Spinal cord (tissue), 10 donors: ENCODE results near the gene RIMBP2. TPM values are rescaled to one million over a fixed set of nuclear protein-coding genes. Genes with fewer than 3 reads are reported as not detected.

Experiments
- DNase-seq, 6 donors: peaks; one replicate each; pipeline versions ENCODE4 v3.0.0 to v3.0.0-alpha.2; 2013 to 2015; ENCODE audit warnings: low spot score in 6 of 6, low read depth in 4 of 6
- H3K27ac ChIP-seq: one replicate; pipeline ENCODE4 v1.5.1; 2013; ENCODE audit warnings: low read depth, low read length, control low read depth
- H3K27me3 ChIP-seq: one replicate; pipeline ENCODE4 v1.6.1; 2013; ENCODE audit warnings: low read length; ENCODE audit not compliant: control insufficient read depth, insufficient read depth
- H3K36me3 ChIP-seq: one replicate; pipeline ENCODE4 v1.6.1; 2013; ENCODE audit warnings: low read length; ENCODE audit not compliant: control insufficient read depth, insufficient read depth
- H3K4me1 ChIP-seq: one replicate; pipeline ENCODE4 v1.6.1; 2013; ENCODE audit warnings: low read length; ENCODE audit not compliant: control insufficient read depth, insufficient read depth
- H3K4me3 ChIP-seq: one replicate; pipeline ENCODE4 v1.5.1; 2013; ENCODE audit warnings: low read depth, low read length, control low read depth
- H3K9me3 ChIP-seq: one replicate; pipeline ENCODE4 v1.6.1; 2013; ENCODE audit warnings: low read length; ENCODE audit not compliant: control insufficient read depth, insufficient read depth
- WGBS: methylation state at CpG from one replicate; pipeline ENCODE4 v1.1.5; 2013; ENCODE audit warnings: missing lambda C conversion rate; ENCODE audit not compliant: insufficient coverage; 5-methylcytosine and 5-hydroxymethylcytosine counted together
- polyA plus RNA-seq, 2 donors: library from polyadenylated mRNA; unstranded; fragments of 120-200 nt; gene quantifications; one replicate each; pipeline ENCODE4 v1.2.1, GENCODE V29; 2013; ENCODE audit not compliant: insufficient read length in 2 of 2
- total RNA-seq, 2 donors: library from RNA; depleted of rRNA in 1 of 2; stranded (reverse); fragments of 120-200 nt in 1 of 2; fragments of >200 nt in 1 of 2; gene quantifications; one replicate each; pipeline versions ENCODE4 v1.2.3 to v1.2.4, GENCODE V29; 2013 to 2014
- donor health status: healthy.

RIMBP2 gene
- total and polyA plus RNA-seq, 4 donors = 11.4 to 37.3 (median 27.5) TPM

DNA sequence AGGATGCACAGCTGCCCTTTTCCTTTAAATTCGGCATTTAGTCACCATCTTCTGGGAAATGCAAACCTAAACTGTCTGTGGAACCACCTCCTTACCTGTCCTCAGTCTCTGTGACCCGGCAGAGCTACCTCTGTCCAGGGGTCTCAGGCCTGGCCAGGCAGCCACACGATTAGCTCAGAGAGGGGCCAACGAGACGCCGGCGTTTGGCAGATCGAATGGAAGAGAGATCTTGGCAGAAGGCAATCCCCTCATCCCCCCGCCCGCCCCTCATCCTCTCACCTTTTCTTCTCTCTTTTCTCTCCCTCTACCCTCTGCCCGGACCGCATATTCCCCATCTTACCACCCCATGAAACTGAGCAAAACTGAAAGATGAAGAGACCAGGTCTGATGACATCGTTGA, 277.4 kb downstream of the RIMBP2 start:
- 81% methylated on average over 9 of the region's 13 CpGs for WGBS
- no peaks in the 10 kb centered on the region for H3K9me3 ChIP-seq

DNA sequence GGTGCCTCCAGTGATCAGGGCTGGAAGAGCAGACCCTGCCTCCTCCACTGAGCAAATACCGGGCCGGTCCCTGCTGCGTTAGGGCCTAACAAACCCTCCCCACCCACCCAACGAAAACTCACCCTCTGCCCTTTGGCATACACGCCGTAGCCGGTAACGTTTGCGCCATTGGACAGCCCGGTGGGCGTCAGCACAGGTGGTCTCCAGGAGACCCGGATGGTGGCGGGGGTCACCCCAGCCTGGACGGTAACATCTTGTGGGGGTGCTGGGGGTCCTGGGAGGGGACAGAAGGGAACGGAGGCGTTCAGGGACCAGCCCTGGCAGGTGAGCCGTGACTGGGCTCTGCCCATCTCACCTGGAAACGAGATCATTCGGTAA, 277.9 kb downstream of the RIMBP2 start:
- no peak for DNase-seq
- Histone ChIP-seq H3K9me3 (no peaks in the 10 kb centered on the region), H3K27ac (no peak overlapping the region), H3K4me3 (no peak overlapping the region), H3K36me3 (peaks cover 84% of the 10 kb centered on the region), H3K4me1 (no peaks in the 10 kb centered on the region), H3K27me3 (no peaks in the 10 kb centered on the region)
- 100% methylated on average over 12 of the region's 19 CpGs for WGBS

More for the DNA sequence above, 277.4 kb downstream of the RIMBP2 start:
- Histone ChIP-seq H3K4me1 (no peaks in the 10 kb centered on the region), H3K27me3 (no peaks in the 10 kb centered on the region), H3K36me3 (peaks cover 82% of the 10 kb centered on the region), H3K4me3 (no peak overlapping the region), H3K27ac (no peak overlapping the region)
- DNase-seq = no peak

DNA sequence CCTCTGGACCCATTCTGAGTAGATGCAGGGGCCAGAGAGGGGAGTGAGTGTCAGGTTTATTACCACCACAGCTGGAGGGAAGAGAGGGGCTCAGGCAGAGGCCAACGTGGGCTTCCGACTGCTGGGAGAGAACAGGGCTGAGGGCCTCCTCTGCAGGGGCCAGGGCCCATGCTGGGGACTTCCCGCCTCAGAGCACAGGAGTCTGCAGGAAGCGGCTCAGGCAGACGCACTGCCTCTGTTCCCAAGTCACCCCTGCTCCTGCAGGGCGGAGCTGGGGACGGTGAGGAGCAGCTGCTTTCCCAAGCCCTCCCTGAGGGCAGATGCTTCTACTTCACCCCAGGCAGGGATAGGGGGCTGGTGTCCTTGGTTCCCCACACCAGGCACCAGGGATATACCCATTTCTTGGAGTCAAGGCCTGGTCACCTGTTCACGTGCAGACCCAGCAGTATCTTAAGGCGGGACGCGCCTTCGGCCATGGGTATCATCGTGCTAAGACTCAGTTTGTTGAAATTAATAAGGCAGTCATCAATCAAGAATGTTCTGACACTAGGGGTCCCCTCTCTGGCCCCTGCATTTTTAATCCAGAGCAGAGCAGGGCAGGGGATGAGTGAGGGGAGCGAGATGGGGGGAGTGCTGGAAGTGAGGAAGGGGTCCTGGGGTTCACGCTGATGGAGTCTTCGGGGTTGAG, 278.4 kb downstream of the RIMBP2 start:
- no peaks in the 10 kb centered on the region for H3K9me3 ChIP-seq
- WGBS = 88% methylated on average over 12 of the region's 16 CpGs
- H3K4me1 ChIP-seq = no peaks in the 10 kb centered on the region
- peaks cover 86% of the 10 kb centered on the region for H3K36me3 ChIP-seq
- DNase-seq = no peak
- H3K27ac ChIP-seq = no peak overlapping the region
- H3K27me3 ChIP-seq = no peaks in the 10 kb centered on the region
- no peak overlapping the region for H3K4me3 ChIP-seq

DNA sequence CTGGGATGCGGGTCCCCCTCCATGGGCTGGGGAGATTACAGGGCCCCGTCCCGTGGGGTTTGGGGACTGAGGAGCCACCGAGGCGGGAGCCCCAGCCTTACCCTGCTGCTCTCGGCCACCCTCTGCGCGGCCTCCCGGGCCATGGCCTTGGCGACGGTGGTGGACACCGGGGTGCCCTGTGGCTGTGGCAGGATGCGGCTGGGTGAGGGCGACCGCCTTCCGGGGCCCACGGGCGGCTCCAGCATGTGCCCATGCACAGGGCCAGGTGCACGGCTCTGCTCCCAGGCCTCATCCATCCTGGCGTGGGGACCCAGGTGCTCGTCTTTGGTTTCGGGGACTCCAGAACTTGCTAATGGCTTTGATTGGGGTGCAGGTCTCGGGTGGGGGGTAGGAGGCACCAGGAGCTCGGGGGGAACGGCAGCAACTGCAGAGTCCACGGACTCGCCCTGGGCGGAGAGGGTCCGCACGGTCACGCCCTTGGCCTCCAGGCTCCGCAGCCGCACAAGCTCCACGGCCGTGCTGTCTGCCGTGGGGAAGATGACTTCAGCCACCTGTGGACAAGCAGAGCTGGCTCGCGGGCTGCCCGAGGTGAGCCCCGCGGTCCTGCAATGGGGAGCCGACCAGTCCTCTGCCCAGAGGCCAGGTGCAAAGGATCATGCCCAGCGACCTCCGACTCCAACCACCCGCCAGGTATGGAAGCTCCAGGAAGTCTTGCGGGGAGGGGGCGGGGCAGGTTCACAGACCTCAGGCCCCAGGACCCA, 279.2 kb downstream of the RIMBP2 start:
- H3K27ac ChIP-seq = no peak overlapping the region
- WGBS = 96% methylated on average over 45 of the region's 47 CpGs
- H3K4me3 ChIP-seq = no peak overlapping the region
- H3K4me1 ChIP-seq = no peaks in the 10 kb centered on the region
- no peak for DNase-seq
- H3K27me3 ChIP-seq = no peaks in the 10 kb centered on the region
- H3K9me3 ChIP-seq = no peaks in the 10 kb centered on the region
- H3K36me3 ChIP-seq = peaks cover 82% of the 10 kb centered on the region

DNA sequence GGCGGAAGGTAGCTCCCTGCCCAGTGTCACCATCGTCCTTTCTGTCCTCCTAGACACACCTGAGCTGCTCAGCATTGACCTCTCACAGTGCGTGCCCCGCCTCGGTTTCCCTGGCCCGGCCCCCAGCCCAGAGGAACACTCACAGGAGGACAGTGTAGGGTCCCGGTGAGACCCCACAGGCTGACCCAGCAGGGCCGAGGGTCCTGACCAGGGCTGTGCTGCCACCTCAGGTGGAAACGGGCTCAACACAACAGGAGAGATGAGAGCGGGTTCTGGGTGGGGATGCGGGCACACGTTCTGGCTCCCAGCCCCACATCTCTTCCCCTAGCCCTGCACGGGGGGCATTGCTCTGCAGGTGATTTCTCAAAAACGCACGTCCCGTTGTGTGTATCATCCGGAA, 280.3 kb downstream of the RIMBP2 start:
- H3K36me3 ChIP-seq = peaks cover 73% of the 10 kb centered on the region
- 93% methylated on average over 14 of the region's 17 CpGs for WGBS
- DNase-seq = no peak

DNA sequence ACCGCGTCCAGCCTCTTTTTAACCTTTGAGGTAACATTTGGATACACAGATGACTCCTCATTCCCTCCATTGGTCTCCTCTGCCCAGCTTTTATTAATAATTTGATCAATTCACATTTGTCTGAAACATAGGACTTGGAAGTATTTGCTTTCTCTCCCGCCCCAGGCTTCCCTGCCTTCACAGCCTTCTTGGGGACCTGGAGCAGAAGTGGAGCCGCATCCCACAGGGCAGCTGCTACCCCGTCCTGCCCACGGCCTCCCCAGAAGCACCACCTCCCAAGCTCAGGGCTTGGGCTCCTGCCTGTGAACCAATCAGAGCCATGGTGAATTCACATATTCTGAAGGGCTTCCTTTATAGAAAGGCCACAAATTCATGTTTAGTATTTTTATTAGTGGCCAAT, 280.8 kb downstream of the RIMBP2 start:
- no peaks in the 10 kb centered on the region for H3K4me1 ChIP-seq
- H3K9me3 ChIP-seq = no peaks in the 10 kb centered on the region
- 72% methylated on average over 5 of the region's 6 CpGs for WGBS
- H3K4me3 ChIP-seq = no peak overlapping the region
- H3K36me3 ChIP-seq = peaks cover 68% of the 10 kb centered on the region
- no peaks in the 10 kb centered on the region for H3K27me3 ChIP-seq
- no peak overlapping the region for H3K27ac ChIP-seq
- DNase-seq = no peak

More for the DNA sequence above, 280.3 kb downstream of the RIMBP2 start:
- Histone ChIP-seq H3K27me3 (no peaks in the 10 kb centered on the region), H3K4me1 (no peaks in the 10 kb centered on the region), H3K27ac (no peak overlapping the region), H3K9me3 (no peaks in the 10 kb centered on the region), H3K4me3 (no peak overlapping the region)

DNA sequence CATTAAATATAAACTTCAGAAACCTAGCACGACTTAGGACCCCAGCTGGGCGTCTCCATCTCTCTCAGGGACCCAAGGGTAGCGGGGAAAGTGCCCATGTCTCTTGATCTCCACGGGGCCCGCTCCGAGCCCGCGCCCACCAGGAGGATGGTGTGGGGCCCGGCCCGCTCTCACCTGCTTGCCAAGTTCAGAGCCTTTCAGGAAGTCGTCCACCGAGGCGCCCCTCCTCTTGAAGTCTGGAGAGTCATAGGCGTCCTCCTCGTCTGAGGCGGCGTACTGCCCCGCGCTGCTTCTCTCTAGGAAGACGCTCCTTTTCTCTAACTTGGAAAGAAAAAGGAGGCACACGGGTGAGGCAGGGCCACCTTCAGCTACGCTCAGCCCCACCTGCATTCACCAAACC, 281.5 kb downstream of the RIMBP2 start:
- Histone ChIP-seq H3K9me3 (no peaks in the 10 kb centered on the region), H3K27ac (no peak overlapping the region), H3K36me3 (peaks cover 66% of the 10 kb centered on the region), H3K4me3 (no peak overlapping the region), H3K27me3 (no peaks in the 10 kb centered on the region), H3K4me1 (peaks cover 4% of the 10 kb centered on the region)
- WGBS = 90% methylated on average over 21 of the region's 22 CpGs
- DNase-seq = no peak

DNA sequence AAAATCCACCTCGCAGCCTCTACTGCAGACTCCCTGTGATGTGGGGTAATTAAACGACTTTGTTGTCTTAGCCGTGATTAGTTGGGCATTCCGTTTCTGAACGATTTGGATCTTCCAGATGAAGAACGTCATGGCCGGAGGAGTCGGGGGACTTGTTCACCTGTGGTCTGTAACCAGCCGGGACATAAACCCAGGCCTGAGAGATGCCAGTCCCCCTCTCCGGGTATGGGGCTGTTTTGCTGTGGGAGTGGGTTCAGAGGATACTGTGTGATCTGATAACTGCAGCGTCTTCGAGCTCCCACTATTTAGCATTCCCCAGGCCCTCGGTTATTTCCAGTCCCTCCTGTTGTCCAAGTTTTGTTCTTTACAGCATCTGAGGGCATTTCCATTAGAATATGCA, 282.3 kb downstream of the RIMBP2 start:
- Histone ChIP-seq H3K27ac (no peak overlapping the region), H3K4me1 (peaks cover 11% of the 10 kb centered on the region), H3K27me3 (no peaks in the 10 kb centered on the region), H3K4me3 (no peak overlapping the region), H3K36me3 (peaks cover 66% of the 10 kb centered on the region), H3K9me3 (no peaks in the 10 kb centered on the region)
- DNase-seq = no peak
- WGBS = 96% methylated on average over 11 of the region's 13 CpGs

DNA sequence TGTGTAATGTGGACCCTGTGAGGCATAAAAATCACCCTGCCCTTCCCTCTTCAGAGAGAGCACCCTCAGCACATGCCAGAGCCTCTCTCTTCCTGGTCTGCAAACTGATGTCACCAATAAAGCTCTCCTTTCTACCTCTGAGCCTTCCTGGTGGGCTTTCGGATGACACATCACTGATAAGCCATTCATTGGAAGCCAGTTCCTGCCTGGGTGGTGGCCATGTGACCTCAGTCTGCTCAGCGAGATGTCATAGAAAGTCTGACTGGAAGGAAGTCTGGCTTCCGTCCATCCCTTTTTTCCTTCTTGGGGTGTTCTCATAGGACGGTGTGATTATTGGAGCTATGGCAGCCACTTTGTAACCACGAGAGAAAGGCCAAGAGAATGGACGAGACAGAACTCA, 282.7 kb downstream of the RIMBP2 start:
- Histone ChIP-seq H3K9me3 (no peaks in the 10 kb centered on the region), H3K36me3 (peaks cover 64% of the 10 kb centered on the region), H3K4me1 (peaks cover 16% of the 10 kb centered on the region), H3K27ac (no peak overlapping the region), H3K4me3 (no peak overlapping the region), H3K27me3 (no peaks in the 10 kb centered on the region)
- no peak for DNase-seq
- 97% methylated on average over 4 of the region's 6 CpGs for WGBS

DNA sequence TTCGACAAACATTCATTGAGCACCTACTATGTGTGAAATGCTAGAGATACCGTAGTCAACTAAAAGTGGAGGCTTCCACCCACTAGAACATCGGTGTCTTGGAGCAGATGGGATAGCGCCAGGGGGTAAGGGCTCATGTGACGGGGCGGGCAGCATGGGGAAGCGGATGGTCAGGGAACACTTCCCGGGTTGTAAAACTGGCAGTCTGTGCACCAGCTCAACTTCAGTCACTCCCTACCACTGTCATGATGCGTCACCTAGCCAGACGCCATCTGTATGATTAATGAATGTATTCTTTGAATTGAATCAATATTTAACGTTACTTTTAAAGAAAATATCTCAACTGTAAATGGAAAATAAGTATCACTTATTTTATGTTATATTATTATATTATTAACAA, 284.9 kb downstream of the RIMBP2 start:
- no peak for DNase-seq

More for the DNA sequence above, 284.9 kb downstream of the RIMBP2 start:
- Histone ChIP-seq H3K4me1 (peaks cover 31% of the 10 kb centered on the region), H3K27me3 (no peaks in the 10 kb centered on the region), H3K36me3 (peaks cover 62% of the 10 kb centered on the region), H3K9me3 (no peaks in the 10 kb centered on the region), H3K27ac (no peak overlapping the region), H3K4me3 (no peak overlapping the region)
- WGBS = 96% methylated on average over 5 of the region's 11 CpGs
